IPS-18c (cell line): ENCODE measurements around the gene SRP9.
"Not testable (repeated sequence)": the region's sequence is repeated elsewhere in the genome, so short reads cannot be mapped to it uniquely, and the experiment has no call there.

Experiments used
- H3K4me3 ChIP-seq: 2 replicates; pipeline ENCODE4 v1.7.0; 2013; ENCODE audit warnings: low read depth, mild to moderate bottlenecking, low read length, moderate library complexity; ENCODE audit not compliant: insufficient read depth
- H3K9me3 ChIP-seq: one replicate; pipeline ENCODE4 v1.6.1; 2013; ENCODE audit warnings: mild to moderate bottlenecking, low read length, moderate library complexity; ENCODE audit not compliant: control insufficient read depth, insufficient read depth

Gene SRP9

DNA sequence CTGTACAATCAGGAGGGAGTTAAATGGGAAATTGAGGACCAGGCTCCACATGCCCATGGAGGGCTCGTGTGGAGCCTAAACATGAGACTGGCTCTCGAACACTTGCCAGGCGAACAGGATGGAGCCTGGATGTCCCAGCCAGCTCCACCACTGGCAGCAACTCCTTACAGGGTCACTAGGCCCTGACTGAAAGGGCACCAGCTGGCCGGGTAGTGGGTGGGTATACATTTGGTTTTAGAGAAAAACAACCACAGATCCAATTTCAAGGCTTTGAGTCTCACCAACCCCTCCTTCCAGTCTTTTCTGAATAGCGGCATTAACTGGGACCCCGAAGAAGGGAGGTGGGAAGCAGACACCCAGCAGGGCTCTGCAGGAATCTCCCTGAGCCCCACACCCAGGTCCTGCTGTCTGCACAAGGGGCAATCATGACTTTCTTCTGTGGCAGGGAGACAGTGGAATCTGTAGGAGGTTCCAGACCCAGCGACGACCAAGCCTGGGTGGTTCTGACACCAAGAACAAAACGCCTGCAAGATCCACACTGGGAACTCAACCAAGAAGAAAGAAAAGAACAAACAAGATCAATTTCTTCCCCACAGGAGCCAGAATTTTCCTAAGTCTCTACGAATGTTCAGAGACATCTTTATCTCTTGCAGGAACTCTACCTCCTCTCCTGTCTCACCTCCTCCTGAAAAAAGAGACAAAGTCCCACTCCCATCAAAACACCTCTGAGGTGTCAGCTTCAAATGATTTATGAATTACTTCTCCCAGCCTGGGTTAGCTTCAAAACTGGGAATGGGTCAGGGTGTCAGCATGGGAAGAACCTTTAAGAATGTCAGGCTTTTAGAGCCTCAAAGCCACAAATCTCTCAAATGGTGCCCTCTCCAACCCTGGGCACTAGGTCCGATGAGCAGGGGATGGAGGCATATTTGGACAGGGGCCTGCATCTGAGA lies 26.5 kb upstream of the SRP9 start:
- Histone ChIP-seq H3K9me3 (peaks cover 2% of the 10 kb centered on the region), H3K4me3 (no peak overlapping the region)

GRCh38 chr1:225752245-225752644 lies 25.4 kb upstream of the SRP9 start:
- Histone ChIP-seq H3K9me3 (no peaks in the 10 kb centered on the region), H3K4me3 (no peak overlapping the region)

GRCh38 chr1:225754940-225755641 lies 22.5 kb upstream of the SRP9 start:
- no peaks in the 10 kb centered on the region for H3K9me3 ChIP-seq

GRCh38 chr1:225755671-225756319 lies 21.8 kb upstream of the SRP9 start:
- Histone ChIP-seq H3K4me3 (no peak overlapping the region), H3K9me3 (no peaks in the 10 kb centered on the region)

More at GRCh38 chr1:225754940-225755641, 22.5 kb upstream of the SRP9 start:
- H3K4me3 ChIP-seq = no peak overlapping the region

DNA sequence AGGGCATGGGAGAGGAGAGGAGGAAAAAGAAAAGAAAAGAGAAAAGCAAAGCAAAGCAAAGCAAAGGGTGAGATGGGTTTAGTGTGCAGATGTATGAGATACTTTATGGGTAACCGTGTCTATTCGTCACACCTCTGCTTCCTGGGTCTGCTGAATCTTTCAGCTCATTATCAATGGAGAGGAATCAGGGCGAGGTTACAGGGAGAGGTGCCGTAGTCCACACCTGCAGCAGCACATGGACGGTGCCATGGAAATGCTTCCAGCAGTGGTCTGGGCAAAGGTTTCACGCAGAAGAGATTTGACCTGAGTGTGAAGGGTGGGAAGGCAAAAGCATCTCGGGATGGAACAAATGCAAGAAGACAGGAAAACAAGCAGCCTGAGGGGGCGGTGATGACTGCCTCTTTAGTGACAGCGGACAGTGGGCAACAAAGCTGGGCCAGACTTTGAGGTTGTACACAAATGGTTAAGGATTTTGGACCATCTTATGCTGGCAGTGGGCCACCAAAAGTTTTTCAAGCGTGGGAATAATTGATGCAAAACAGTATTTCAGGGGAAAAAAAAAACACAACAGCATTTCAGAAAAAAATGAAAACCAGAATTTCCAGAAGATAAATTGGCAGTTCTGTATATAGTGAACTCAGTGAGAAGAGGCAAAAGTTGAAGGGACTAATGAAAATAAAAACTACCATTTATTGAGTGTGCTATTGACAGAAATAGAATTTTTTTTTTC lies 19.5 kb upstream of the SRP9 start:
- Histone ChIP-seq H3K4me3 (no peak overlapping the region), H3K9me3 (no peaks in the 10 kb centered on the region)

- not testable (repeated sequence) for H3K4me3 ChIP-seq, H3K9me3 ChIP-seq
Observed at GRCh38 chr1:225759972-225760371, 17.7 kb upstream of the SRP9 start.

- Histone ChIP-seq H3K9me3 (no peaks in the 10 kb centered on the region), H3K4me3 (no peak overlapping the region)
Observed at GRCh38 chr1:225760531-225760930, 17.1 kb upstream of the SRP9 start.

DNA sequence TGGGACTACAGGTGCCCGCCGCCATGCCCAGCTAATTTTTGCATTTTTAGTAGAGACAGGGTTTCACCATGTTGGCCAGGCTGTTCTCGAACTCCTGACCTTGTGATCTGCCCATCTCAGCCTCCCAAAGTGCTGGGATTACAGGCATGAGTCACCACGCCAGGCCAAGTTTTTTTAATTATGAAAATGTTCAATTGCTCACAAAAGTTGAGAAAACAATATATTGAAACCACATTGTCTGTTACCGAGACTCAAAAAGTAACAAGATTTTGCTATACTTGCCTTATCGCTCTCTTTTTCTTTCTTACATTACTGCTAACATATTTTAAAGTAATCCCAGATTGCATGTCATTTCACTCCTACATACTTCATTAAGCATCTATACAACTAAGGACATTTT lies 16.2 kb upstream of the SRP9 start:
- H3K4me3 ChIP-seq, H3K9me3 ChIP-seq: not testable (repeated sequence)

- H3K4me3 ChIP-seq = no peak overlapping the region
- no peaks in the 10 kb centered on the region for H3K9me3 ChIP-seq
Observed at GRCh38 chr1:225762002-225762441, 15.6 kb upstream of the SRP9 start.

- H3K4me3 ChIP-seq = no peak overlapping the region
- no peaks in the 10 kb centered on the region for H3K9me3 ChIP-seq
Observed at GRCh38 chr1:225762444-225762843, 15.2 kb upstream of the SRP9 start.

GRCh38 chr1:225763716-225764548 lies 13.7 kb upstream of the SRP9 start:
- no peak overlapping the region; the same call in 1 of the 2 replicates for H3K4me3 ChIP-seq
- H3K9me3 ChIP-seq = no peaks in the 10 kb centered on the region

DNA sequence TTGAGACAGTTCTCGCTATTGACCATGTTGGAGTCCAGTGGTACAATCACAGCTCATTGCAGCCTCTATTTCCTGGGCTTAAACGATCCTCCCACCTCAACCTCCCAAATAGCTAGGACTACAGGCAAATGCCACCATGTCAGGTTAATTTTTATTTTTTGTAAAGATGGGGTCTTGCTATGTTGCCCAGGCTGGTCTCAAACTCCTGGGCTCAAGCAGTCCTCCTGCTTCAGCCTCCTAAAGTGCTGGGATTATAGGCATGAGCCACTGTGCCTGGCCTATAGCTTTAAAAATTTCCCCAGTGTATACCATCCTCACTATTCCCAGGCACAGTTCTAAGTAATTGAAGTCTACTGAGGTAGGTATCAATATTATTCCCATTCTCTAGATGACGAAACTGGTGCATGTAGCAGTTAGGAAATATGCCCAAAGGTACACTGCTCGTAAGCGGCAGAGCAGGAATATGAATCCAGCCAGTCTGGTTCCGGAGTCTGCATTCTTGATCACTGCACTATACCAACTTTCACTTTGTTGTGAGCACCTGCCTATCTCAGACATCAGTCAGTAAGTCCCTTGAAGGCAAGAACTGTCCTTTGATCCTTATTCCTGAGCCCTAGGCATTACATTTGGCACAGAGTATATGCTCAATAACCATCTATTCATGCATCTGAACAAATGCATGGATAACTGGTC lies 11.5 kb upstream of the SRP9 start:
- H3K9me3 ChIP-seq = no peaks in the 10 kb centered on the region
- no peak overlapping the region for H3K4me3 ChIP-seq

DNA sequence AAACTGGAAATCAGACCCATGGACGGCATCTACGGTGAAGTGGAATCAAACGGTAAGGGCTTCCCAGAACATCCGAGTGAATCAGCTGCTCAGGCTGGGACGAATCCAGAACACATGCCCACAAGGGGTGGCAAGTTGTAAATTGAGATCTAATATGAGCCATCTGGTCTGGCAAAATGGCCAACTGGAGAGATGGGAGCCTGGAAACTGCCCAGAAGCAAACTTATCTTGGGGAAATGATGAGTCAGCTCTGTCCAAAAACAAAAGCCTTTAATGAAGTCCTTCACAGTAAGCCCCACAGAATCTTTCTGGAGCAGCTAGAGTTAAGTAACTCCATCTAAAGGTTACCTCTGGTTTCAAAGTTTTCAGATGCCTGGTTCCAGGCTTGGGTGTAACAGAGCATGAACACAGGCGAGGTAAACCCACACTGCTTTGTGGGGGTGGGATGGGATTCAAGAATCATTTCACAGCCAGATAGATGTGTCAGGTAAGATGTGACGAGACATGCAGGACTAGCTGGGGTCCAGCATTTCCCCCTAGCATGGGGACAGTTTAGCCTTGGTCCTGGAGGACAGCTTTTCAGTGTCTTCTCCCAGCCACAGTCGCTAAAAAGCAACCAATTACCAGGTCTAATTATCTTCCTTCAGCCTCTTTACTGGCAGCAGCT lies 10.5 kb upstream of the SRP9 start:
- H3K9me3 ChIP-seq = no peaks in the 10 kb centered on the region
- no peak overlapping the region for H3K4me3 ChIP-seq

- Histone ChIP-seq H3K9me3 (no peaks in the 10 kb centered on the region), H3K4me3 (no peak overlapping the region)
Observed at GRCh38 chr1:225767634-225768540, 9.7 kb upstream of the SRP9 start.
